ENCODE data around the gene KIRREL3.
A peak's percentile ranks its signal among the peaks of the same experiment; 100 is the strongest.
"Not testable (repeated sequence)": the region's sequence is repeated elsewhere in the genome, so short reads cannot be mapped to it uniquely, and the experiment has no call there.

Gene KIRREL3

DNA sequence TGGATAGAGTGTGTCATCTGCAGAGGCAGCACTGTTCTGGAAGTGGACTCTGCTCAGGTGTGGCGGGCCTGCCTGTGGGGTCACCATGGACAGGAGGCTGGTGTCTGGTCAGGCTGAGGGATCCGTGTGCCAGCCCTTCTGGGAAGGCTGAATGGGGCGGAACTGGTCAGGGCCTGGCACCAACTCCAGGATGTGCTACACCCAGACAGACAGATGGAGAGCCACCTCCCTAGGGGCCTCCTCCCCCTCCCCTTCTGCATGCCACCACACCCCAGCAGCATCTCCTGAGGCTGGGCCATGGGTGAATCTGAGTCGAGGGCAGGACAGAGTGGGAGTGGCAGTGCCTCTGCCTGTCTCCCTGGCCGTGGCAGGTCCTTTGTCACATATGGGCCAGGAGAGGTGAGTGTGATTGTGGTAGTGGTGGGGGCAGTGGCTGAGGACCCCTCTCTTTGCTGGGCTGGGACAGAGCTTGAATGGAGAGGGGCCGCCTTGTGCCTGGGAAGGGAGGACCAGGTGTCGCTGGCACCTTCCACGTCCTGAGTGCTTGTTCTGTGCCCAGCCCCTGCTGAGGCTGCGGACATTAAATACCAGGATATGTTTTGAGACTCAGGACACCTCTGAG is 616.0 kb downstream of the KIRREL3 start:
- DNase-seq (ENCODE audit: insufficient read length, low spot score) (no peak), FAIRE-seq (peak; percentile 65)
- TF ChIP-seq POLR2A (IDR thresholded peaks at IDR 0.05; ENCODE audit: low read depth, low read length): no peak
- TF ChIP-seq PAX5 (IDR thresholded peaks at IDR 0.05; ENCODE audit: insufficient read depth, low read length, severe bottlenecking): no peak
- no peak for TF ChIP-seq POLR2AphosphoS5 (IDR thresholded peaks at IDR 0.05; ENCODE audit: low read depth, low read length)
- TF ChIP-seq SPI1 (IDR thresholded peaks at IDR 0.05; ENCODE audit: low read depth, low read length): no peak

DNA sequence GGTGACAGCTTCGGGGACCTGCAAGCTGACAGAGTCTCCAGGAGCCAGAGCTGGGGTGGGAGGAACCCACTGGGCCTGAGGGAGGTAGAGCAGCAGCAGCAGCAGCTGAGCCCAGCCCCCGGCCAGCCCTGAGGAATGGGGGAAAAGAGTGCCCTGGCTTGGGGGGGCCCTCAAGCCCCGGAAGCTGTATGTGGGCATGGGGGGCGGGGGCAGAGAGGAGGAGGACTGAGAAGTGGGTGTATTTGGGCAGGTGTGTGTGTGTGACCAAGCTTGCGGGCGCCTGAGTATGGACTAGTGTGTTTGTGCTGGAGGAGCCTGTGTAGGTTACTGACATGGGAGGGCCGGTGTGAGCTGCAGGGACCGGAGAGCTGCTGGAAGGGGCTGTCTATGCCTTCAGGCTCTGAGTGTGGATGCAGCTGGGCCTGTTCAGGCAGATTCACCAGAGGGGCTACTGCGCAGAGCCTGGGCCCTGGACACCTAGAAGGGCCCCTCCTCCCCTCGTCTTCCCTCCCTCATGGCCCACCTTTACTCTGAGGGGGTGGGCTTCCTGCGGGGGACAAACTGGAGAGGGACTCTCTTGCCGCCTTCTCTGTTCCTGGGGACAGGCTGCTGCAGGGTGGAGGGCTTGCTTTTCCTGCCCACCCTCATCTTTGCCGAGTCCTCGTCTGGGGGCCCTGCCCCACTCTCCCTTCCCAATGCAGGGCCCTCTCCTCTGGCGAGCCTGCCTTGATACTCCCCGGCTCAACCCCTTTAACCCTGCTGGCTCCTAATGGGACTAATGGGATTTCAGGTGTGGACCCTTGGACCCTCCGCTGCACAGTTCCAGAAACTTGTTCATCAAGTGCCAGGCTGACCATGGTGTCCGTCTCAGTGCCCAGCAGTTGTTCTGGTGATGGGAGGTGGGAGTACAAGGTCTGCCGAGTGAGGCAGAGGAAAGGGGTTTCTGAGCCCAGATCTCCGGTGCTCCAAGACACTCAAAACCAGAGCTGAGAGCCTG is 616.9 kb downstream of the KIRREL3 start:
- FAIRE-seq (no peak), DNase-seq (ENCODE audit: insufficient read length, low spot score) (no peak)
- TF ChIP-seq PAX5 (IDR thresholded peaks at IDR 0.05; ENCODE audit: insufficient read depth, low read length, severe bottlenecking) (no peak), SPI1 (IDR thresholded peaks at IDR 0.05; ENCODE audit: low read depth, low read length) (no peak), POU2F2 (IDR thresholded peaks at IDR 0.05; ENCODE audit: low read depth, low read length) (no peak), TAF1 (IDR thresholded peaks at IDR 0.05; ENCODE audit: low read depth, low read length) (no peak), POLR2AphosphoS5 (IDR thresholded peaks at IDR 0.05; ENCODE audit: low read depth, low read length) (no peak), POLR2A (IDR thresholded peaks at IDR 0.05; ENCODE audit: low read depth, low read length) (no peak)

DNA sequence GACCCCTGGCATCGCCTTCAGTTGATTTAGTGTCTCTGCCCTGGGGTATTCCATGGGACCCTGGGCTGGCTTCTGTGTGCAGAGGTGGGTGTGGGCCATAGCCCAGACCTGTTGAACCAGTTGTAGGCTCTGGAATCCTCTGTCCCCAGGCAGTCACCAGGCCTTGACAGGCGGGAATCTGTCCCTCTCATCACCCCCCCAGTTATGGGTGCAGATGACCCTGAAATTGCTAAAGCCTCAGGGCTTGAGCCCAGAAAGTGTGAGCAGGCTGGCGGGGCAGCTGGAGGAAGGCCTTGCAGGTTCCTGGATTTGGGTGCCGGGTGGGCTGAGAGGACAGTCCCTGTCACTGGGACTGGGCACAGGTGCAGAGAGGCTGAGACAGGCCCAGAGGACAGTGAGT is 617.9 kb downstream of the KIRREL3 start:
- FAIRE-seq; DNase-seq (ENCODE audit: insufficient read length, low spot score): not testable (repeated sequence)

DNA sequence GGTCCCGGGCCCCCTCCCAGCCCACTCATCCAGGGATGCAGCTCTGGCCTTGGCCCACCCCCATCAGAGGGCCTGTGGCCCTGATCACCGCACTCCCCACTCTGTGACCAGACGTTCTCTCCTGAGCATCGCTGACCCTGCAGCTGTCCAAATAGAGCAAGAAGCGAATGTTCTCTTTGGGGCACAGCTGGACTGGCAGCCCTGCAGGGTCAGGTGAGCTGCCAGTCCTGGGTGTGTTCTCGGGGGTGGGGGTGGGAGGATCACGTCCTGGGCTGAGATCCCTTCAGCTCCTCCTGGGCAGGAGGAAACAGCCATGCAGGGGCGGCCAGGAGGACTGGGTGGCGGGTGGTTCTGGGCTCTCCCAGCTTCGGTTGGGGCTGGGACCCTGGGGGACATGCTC is 618.6 kb downstream of the KIRREL3 start:
- not testable (repeated sequence) for DNase-seq (ENCODE audit: insufficient read length, low spot score); FAIRE-seq

DNA sequence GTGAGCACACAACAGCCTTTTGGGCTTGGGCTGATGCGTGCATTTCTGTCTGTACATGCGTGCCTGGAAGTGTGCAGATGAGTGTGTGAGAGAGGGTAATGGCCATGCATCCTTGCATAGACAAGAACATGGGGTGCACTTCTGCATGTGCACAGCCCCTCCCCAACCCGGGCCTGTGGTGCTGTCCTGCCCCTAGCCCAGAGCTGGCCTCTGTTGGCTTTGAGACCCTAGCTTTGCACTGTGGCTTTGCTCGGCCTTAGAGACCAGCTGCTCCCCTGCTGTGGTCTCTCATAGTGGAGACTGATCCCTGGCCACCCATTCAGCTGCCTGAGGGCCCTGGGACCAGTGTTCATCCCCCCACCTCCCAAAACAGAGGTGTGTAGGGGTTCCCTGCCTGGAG is 619.7 kb downstream of the KIRREL3 start:
- no peak for DNase-seq (ENCODE audit: insufficient read length, low spot score)
- no peak for FAIRE-seq
- TF ChIP-seq POLR2AphosphoS5 (IDR thresholded peaks at IDR 0.05; ENCODE audit: low read depth, low read length) (no peak), SPI1 (IDR thresholded peaks at IDR 0.05; ENCODE audit: low read depth, low read length) (no peak), POLR2A (IDR thresholded peaks at IDR 0.05; ENCODE audit: low read depth, low read length) (no peak), TAF1 (IDR thresholded peaks at IDR 0.05; ENCODE audit: low read depth, low read length) (no peak), PAX5 (IDR thresholded peaks at IDR 0.05; ENCODE audit: insufficient read depth, low read length, severe bottlenecking) (no peak), POU2F2 (IDR thresholded peaks at IDR 0.05; ENCODE audit: low read depth, low read length) (no peak)

DNA sequence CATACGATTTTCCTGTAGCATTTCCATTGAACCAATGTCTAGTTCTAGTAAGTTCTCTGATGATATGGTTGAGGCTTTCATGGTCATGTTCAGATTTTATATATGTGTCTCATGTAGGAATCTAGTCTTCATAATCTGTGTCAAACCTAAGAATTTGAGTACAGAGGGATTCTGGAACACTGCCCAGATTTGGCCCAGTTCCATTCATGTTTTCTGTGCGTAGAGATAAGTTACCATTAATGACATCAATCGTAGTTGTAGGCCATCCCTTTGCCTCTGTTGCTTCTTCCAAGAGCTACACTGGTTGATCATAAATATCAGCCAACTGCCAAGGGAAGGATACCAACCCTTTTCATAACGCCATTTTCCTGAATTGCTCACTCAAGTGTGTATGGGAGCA is 621.8 kb downstream of the KIRREL3 start:
- FAIRE-seq: no peak
- TF ChIP-seq SPI1 (IDR thresholded peaks at IDR 0.05; ENCODE audit: low read depth, low read length) (no peak), POLR2AphosphoS5 (IDR thresholded peaks at IDR 0.05; ENCODE audit: low read depth, low read length) (no peak), PAX5 (IDR thresholded peaks at IDR 0.05; ENCODE audit: insufficient read depth, low read length, severe bottlenecking) (no peak), POLR2A (IDR thresholded peaks at IDR 0.05; ENCODE audit: low read depth, low read length) (no peak), TAF1 (IDR thresholded peaks at IDR 0.05; ENCODE audit: low read depth, low read length) (no peak), POU2F2 (IDR thresholded peaks at IDR 0.05; ENCODE audit: low read depth, low read length) (no peak)
- no peak for DNase-seq (ENCODE audit: insufficient read length, low spot score)

DNA sequence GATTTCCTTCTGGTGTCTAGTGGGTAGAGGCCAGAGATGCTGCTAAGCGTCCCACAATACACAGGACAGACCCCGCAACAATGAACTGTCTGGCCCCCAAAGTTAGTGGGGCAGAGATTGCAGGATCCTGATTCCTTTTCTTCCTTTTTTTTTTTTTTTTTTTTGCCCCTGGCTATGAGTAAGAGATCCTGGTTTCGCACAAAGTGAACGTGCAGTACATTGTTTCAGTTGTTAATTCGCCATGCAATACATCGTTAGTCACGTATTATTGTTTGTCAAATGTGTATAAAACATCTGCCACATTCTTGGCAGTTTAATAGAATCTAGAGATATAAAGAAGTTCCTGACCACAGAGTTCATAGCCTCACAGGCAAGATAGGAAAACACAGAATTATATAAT is 624.8 kb downstream of the KIRREL3 start:
- no peak for DNase-seq (ENCODE audit: insufficient read length, low spot score)
- no peak for TF ChIP-seq POLR2AphosphoS5 (IDR thresholded peaks at IDR 0.05; ENCODE audit: low read depth, low read length)
- no peak for FAIRE-seq

DNA sequence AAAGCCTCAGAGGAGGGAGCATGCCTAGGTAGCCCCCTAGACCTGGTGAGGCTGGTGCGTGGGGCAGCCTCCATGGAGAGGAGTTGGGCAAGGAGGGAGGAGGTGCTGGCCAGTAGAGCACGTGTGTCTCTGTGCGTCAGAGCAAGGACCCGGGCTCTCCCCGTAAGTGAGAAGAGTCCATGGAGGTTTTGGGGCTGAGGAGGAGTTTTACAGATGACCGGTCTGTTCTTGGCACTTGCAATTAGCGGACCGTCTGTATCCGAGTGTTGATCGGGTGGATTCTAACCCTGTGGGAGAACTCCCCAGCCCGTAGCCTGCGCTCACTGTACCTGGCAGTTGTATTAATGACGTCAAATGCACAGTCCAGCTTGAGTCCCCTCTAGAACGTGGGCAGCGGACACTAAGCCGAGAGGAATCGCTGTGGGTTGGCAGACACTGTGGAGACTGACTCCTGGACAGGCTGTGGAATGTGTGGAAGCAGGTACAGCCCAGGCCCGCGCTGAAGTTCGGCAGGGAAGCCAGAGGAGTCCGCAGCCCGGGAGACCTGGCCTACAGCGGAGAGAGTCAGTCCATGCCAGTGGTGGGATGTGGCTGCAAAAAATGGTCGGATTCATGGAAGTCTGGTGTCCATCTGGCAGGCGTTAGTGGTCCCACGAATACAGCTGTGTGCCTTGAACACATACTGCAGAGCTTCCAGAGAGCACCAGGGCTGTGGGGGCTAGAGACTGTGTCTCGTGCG is 625.8 kb downstream of the KIRREL3 start:
- not testable (repeated sequence) for DNase-seq (ENCODE audit: insufficient read length, low spot score)
- peak; percentile 31 for FAIRE-seq

DNA sequence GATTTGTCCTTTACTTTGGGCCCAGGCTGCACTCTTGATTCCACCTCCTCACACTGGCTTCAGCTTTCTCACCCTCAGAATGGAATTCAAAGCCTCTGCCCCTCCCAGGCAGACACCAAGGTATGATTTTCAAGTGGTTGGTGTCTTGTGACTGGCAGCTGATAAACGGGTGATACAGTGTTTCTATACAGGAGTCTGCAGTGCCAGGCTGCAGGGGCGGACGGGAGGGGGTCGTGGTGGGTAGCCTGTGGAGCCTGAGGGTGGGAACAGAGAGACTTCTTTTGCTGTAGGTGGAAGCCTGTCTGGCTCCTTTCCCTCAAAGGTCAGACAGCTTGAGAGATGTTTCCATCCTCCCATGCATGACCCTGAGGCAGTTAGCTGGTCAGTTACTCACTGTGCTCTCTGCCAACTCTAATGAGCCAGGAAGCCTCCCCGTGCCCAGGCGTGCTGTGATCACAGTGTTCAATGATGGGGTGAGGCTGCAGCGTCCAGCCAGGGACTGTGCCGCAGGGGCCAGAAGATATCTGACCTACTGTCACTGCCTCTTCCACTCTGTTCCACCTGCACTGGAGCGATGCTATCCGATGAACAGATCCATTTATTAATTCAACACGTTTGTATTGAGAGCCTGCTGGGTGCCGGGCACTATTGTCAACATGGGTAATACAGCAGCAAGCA is 627.0 kb downstream of the KIRREL3 start:
- not testable (repeated sequence) for DNase-seq (ENCODE audit: insufficient read length, low spot score)
- peak; percentile 48 for FAIRE-seq
